Measurements from ENCODE around the gene AP4S1.

GRCh38 chr14:31068235-31068634 lies 42.8 kb downstream of the AP4S1 start:
- TF ChIP-seq CTCF (IDR thresholded peaks at IDR 0.05), result no peak
- no peak for TF ChIP-seq POLR2A (IDR thresholded peaks at IDR 0.05)
